GM19397 (cell line): ENCODE measurements around the gene LIPC.

Experiments
- ATAC-seq: cut with Tn5 transposase; IDR thresholded peaks from one replicate; pipeline ENCODE4 v1.9.1; 2021; ENCODE audit warnings: mild to moderate bottlenecking, moderate library complexity; ENCODE audit not compliant: unreplicated experiment

Gene LIPC

GRCh38 chr15:58472221-58472620 is 40.4 kb downstream of the LIPC start:
- ATAC-seq, result no peak

GRCh38 chr15:58472821-58473581 is 41.2 kb downstream of the LIPC start:
- ATAC-seq, result no peak

GRCh38 chr15:58473724-58474123 is 41.9 kb downstream of the LIPC start:
- ATAC-seq, result no peak

- no peak for ATAC-seq
Observed at GRCh38 chr15:58474741-58475323, 43.0 kb downstream of the LIPC start.

- no peak for ATAC-seq
Observed at GRCh38 chr15:58475573-58476524, 44.1 kb downstream of the LIPC start.

GRCh38 chr15:58476525-58477162 is 44.9 kb downstream of the LIPC start:
- ATAC-seq, result no peak

- ATAC-seq, result no peak
Observed at GRCh38 chr15:58477170-58477569, 45.4 kb downstream of the LIPC start.

GRCh38 chr15:58478035-58478434 is 46.2 kb downstream of the LIPC start:
- no peak for ATAC-seq

GRCh38 chr15:58478579-58478978 is 46.8 kb downstream of the LIPC start:
- ATAC-seq, result no peak

GRCh38 chr15:58479941-58480340 is 48.1 kb downstream of the LIPC start:
- ATAC-seq, result no peak

GRCh38 chr15:58483376-58483775 is 51.6 kb downstream of the LIPC start:
- ATAC-seq, result no peak

GRCh38 chr15:58484791-58485600 is 53.2 kb downstream of the LIPC start:
- ATAC-seq, result no peak

GRCh38 chr15:58486062-58486461 is 54.3 kb downstream of the LIPC start:
- no peak for ATAC-seq

- no peak for ATAC-seq
Observed at GRCh38 chr15:58486564-58486963, 54.8 kb downstream of the LIPC start.

GRCh38 chr15:58487041-58487723 is 55.4 kb downstream of the LIPC start:
- ATAC-seq, result no peak

- no peak for ATAC-seq
Observed at GRCh38 chr15:58487724-58488120, 55.9 kb downstream of the LIPC start.

- no peak for ATAC-seq
Observed at GRCh38 chr15:58489289-58490085, 57.7 kb downstream of the LIPC start.

GRCh38 chr15:58490086-58490887 is 58.5 kb downstream of the LIPC start:
- no peak for ATAC-seq
